ENCODE measurements around the gene MESP2.

Gene MESP2

GRCh38 chr15:89756897-89757296 lies 19.2 kb upstream of the MESP2 start:
- no peak for DNase-seq (ENCODE audit: low spot score)

- no peak for DNase-seq (ENCODE audit: low spot score)
Measured at GRCh38 chr15:89758283-89758682, 17.8 kb upstream of the MESP2 start.

- DNase-seq (ENCODE audit: low spot score): no peak
Measured at GRCh38 chr15:89758981-89759380, 17.2 kb upstream of the MESP2 start.

GRCh38 chr15:89759835-89760234 lies 16.3 kb upstream of the MESP2 start:
- no peak for DNase-seq (ENCODE audit: low spot score)

GRCh38 chr15:89760303-89761008 lies 15.7 kb upstream of the MESP2 start:
- peak; percentile 81 for DNase-seq (ENCODE audit: low spot score)

- DNase-seq (ENCODE audit: low spot score): no peak
Measured at GRCh38 chr15:89761009-89761831, 14.9 kb upstream of the MESP2 start.

- no peak for DNase-seq (ENCODE audit: low spot score)
Measured at GRCh38 chr15:89761929-89762328, 14.2 kb upstream of the MESP2 start.

- no peak for DNase-seq (ENCODE audit: low spot score)
Measured at GRCh38 chr15:89765694-89766093, 10.4 kb upstream of the MESP2 start.

- no peak for DNase-seq (ENCODE audit: low spot score)
Measured at GRCh38 chr15:89766357-89767311, 9.5 kb upstream of the MESP2 start.

GRCh38 chr15:89767411-89767915 lies 8.7 kb upstream of the MESP2 start:
- DNase-seq (ENCODE audit: low spot score): no peak

- DNase-seq (ENCODE audit: low spot score): no peak
Measured at GRCh38 chr15:89768071-89768500, 8.0 kb upstream of the MESP2 start.

GRCh38 chr15:89769366-89769765 lies 6.8 kb upstream of the MESP2 start:
- DNase-seq (ENCODE audit: low spot score): no peak

GRCh38 chr15:89770041-89770440 lies 6.1 kb upstream of the MESP2 start:
- no peak for DNase-seq (ENCODE audit: low spot score)

- DNase-seq (ENCODE audit: low spot score): no peak
Measured at GRCh38 chr15:89772932-89773583, 3.1 kb upstream of the MESP2 start.

- peak; percentile 68 for DNase-seq (ENCODE audit: low spot score)
Measured at GRCh38 chr15:89774492-89774891, 1.6 kb upstream of the MESP2 start.

- no peak for DNase-seq (ENCODE audit: low spot score)
Measured at GRCh38 chr15:89775815-89776214, 317 bp upstream of the MESP2 start.

- DNase-seq (ENCODE audit: low spot score): no peak
Measured at GRCh38 chr15:89777073-89777751, 1.1 kb downstream of the MESP2 start.

- DNase-seq (ENCODE audit: low spot score): no peak
Measured at GRCh38 chr15:89777782-89778380, 1.7 kb downstream of the MESP2 start.

GRCh38 chr15:89778861-89779260 lies 2.7 kb downstream of the MESP2 start:
- DNase-seq (ENCODE audit: low spot score): no peak

- no peak for DNase-seq (ENCODE audit: low spot score)
Measured at GRCh38 chr15:89780601-89781000, 4.5 kb downstream of the MESP2 start.

GRCh38 chr15:89781055-89781454 lies 4.9 kb downstream of the MESP2 start:
- no peak for DNase-seq (ENCODE audit: low spot score)

Measured in COLO829 (cell line).